Fibroblast of lung (primary cell): ENCODE measurements around the gene MBD6. TPM values are rescaled to one million over a fixed set of nuclear protein-coding genes. Genes with fewer than 3 reads are reported as not detected.
A peak's percentile ranks its signal among the peaks of the same experiment; 100 is the strongest.

Source experiments
- DNase-seq, 2 donors: peaks; one replicate each; pipeline versions ENCODE4 v3.0.0 to v3.0.0-alpha.2; 2010; ENCODE audit warnings: low read depth in 2 of 2
- H2AFZ ChIP-seq: 2 replicates; pipeline ENCODE4 v1.5.1; 2012; ENCODE audit warnings: low read length, control low read depth, inconsistent platforms
- H3K27ac ChIP-seq: 2 replicates; pipeline ENCODE4 v1.5.1; 2011; ENCODE audit warnings: low read length, control low read depth; ENCODE audit not compliant: insufficient read depth
- H3K27me3 ChIP-seq: 2 replicates; pipeline ENCODE4 v1.5.1; 2011; ENCODE audit warnings: mild to moderate bottlenecking, low read length; ENCODE audit not compliant: control insufficient read depth, insufficient read depth
- H3K36me3 ChIP-seq: 2 replicates; pipeline ENCODE4 v1.5.1; 2011; ENCODE audit warnings: low read length; ENCODE audit not compliant: control insufficient read depth, insufficient read depth
- H3K4me1 ChIP-seq: 2 replicates; pipeline ENCODE4 v1.5.1; 2011; ENCODE audit warnings: low read length; ENCODE audit not compliant: control insufficient read depth, insufficient read depth; ENCODE audit errors: extremely low read depth
- H3K4me2 ChIP-seq: 2 replicates; pipeline ENCODE4 v1.5.1; 2011; ENCODE audit warnings: low read length, control low read depth; ENCODE audit not compliant: insufficient read depth; ENCODE audit errors: extremely low read depth
- H3K4me3 ChIP-seq, 4 experiments: fragments of 200-600 bp in 1 of 4; sonication (generic) in 1 of 4; replicated peaks in 1 of 4; 2 replicates each; pipeline ENCODE4 v1.5.1; 2011 to 2016; ENCODE audit warnings: low read length in 4 of 4, low read depth in 3 of 4, mild to moderate bottlenecking in 3 of 4, control low read depth in 2 of 4, inconsistent platforms in 1 of 4, mixed read lengths in 1 of 4; ENCODE audit not compliant: insufficient read depth in 1 of 4; ENCODE audit errors: control extremely low read depth in 1 of 4
- H3K79me2 ChIP-seq: 2 replicates; pipeline ENCODE4 v1.5.1; 2012; ENCODE audit warnings: mild to moderate bottlenecking, low read length, inconsistent platforms; ENCODE audit not compliant: control insufficient read depth, insufficient read depth
- H3K9ac ChIP-seq: 2 replicates; pipeline ENCODE4 v1.5.1; 2011; ENCODE audit warnings: mild to moderate bottlenecking, low read length, control low read depth; ENCODE audit not compliant: insufficient read depth
- H3K9me3 ChIP-seq: 2 replicates; pipeline ENCODE4 v1.5.1; 2012; ENCODE audit warnings: low read depth, low read length; ENCODE audit not compliant: control insufficient read depth, insufficient read depth
- H4K20me1 ChIP-seq: 2 replicates; pipeline ENCODE4 v1.5.1; 2011; ENCODE audit warnings: low read length; ENCODE audit not compliant: control insufficient read depth, insufficient read depth; ENCODE audit errors: extremely low read depth
- EZH2 ChIP-seq: IDR thresholded peaks from 2 replicates; pipeline ENCODE4 v1.5.1; 2012; ENCODE audit warnings: low read length, control low read depth, mild to moderate bottlenecking; ENCODE audit errors: missing control alignments
- polyA plus RNA-seq, 2 donors: library from polyadenylated mRNA; depleted of rRNA in 1 of 2; stranded (reverse) in 1 of 2; unstranded in 1 of 2; fragments of >200 nt; gene quantifications; 2 replicates each; pipeline ENCODE4 v1.2.1, GENCODE V29; 2011 to 2012; ENCODE audit warnings: missing spikeins in 1 of 2
- total RNA-seq: library from RNA; depleted of rRNA; stranded (reverse); fragments of >200 nt; gene quantifications from 2 replicates; pipeline ENCODE4 v1.2.1, GENCODE V29; 2014
- TF ChIP-seq, protein P1 (sequence below), 2 donors: IDR thresholded peaks in 1 of 2; conservative IDR thresholded peaks in 1 of 2; 1 replicate in 1 of 2; 2 replicates in 1 of 2; pipeline ENCODE4 v1.5.1; 2011 to 2012; ENCODE audit warnings: low read length in 2 of 2, control low read depth in 1 of 2, inconsistent platforms in 1 of 2, low read depth in 1 of 2, mild to moderate bottlenecking in 1 of 2

The MBD6 gene
- total and polyA plus RNA-seq, 2 donors (not counting 1 experiment from before 2014, with no cell fraction given) = 3.0 to 7.1 TPM

DNA sequence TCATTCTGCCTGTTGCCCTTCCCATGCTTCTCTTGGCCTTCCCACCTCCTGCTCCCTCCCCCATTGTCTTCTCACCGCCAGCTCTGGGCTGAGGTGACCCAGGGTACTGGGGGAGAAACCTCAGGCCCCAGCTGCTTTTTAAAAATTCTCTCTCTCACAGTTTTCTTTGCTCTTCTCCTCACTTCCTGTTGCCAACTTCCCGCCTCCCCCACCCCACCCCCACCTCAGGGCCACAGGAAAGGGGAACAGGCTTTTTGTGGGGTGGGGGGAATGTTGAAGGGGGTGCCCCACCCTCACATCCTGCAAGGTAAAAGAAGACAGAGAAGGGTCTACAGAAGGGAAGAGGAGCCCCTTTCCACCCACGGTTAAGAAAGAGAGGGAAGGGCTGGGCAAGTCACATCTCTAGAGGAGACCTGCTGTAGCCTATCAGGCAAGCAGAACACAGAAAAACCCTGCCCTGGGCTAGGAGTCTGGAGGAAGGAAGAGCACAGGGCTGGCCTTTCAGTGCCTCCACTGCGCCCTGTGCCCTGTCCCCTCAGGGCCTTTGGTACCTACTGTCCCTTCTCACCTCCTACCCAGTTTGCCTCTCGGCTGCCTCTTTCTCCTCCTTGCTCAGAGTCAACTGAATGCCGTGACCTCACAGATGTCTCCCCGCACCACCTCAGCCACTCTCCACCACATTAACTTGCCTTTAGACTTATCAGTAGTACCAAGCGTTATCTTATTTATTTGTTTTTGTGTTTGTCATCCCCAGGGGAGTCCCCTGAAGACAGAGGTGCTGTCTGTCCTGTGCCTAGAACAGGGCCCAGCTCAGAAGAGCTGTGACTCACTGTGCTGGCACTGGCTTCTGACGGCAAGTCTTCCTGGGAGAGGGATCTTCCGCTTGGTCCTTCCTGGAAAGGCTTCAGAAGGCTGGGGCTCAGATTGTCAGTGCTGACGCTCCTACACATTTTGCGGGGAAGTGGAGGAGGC is 44.6 kb upstream of the MBD6 start:
- no peak overlapping the region for H2AFZ ChIP-seq
- peaks cover 55% of the 10 kb centered on the region for H3K27me3 ChIP-seq

DNA sequence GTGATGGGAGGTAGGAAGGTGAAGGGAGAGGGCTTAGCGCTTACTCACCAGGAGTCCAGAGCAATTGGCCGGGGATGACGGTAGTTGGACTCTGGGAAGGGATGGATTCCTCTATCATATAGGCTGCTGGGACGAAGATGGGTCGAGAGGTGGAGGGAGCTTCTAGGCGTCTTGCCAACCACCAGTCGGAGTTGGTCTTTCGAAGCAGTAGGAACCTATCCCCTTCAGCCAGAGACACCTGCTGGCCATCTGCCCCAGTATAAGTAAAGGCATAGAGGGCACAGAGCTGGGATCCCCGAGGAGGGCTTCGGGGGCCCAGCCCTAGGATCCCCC is 43.6 kb upstream of the MBD6 start:
- H3K27me3 ChIP-seq = peaks cover 47% of the 10 kb centered on the region
- TF ChIP-seq, protein P1, sequence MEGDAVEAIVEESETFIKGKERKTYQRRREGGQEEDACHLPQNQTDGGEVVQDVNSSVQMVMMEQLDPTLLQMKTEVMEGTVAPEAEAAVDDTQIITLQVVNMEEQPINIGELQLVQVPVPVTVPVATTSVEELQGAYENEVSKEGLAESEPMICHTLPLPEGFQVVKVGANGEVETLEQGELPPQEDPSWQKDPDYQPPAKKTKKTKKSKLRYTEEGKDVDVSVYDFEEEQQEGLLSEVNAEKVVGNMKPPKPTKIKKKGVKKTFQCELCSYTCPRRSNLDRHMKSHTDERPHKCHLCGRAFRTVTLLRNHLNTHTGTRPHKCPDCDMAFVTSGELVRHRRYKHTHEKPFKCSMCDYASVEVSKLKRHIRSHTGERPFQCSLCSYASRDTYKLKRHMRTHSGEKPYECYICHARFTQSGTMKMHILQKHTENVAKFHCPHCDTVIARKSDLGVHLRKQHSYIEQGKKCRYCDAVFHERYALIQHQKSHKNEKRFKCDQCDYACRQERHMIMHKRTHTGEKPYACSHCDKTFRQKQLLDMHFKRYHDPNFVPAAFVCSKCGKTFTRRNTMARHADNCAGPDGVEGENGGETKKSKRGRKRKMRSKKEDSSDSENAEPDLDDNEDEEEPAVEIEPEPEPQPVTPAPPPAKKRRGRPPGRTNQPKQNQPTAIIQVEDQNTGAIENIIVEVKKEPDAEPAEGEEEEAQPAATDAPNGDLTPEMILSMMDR (conservative IDR thresholded peaks at IDR 0.05 in 1 of 2, IDR thresholded peaks at IDR 0.05 in 1 of 2; ENCODE audit: low read depth in 1 of 2, low read length in 2 of 2) = no peak
- TF ChIP-seq EZH2 = no peak

More for the DNA sequence above, 44.6 kb upstream of the MBD6 start:
- peak in 1 of 2 donors; percentile 50 for DNase-seq
- H3K4me2 ChIP-seq = no peak overlapping the region
- peak; percentile 34 for TF ChIP-seq EZH2
- TF ChIP-seq, protein P1 (conservative IDR thresholded peaks at IDR 0.05 in 1 of 2, IDR thresholded peaks at IDR 0.05 in 1 of 2; ENCODE audit: low read depth in 1 of 2, low read length in 2 of 2) = no peak
- H3K36me3 ChIP-seq = no peaks in the 10 kb centered on the region
- no peaks in the 10 kb centered on the region for H3K9me3 ChIP-seq
- H3K79me2 ChIP-seq = no peaks in the 10 kb centered on the region
- no peaks in the 10 kb centered on the region for H4K20me1 ChIP-seq
- peaks cover under 1% of the 10 kb centered on the region for H3K4me1 ChIP-seq
- no peak overlapping the region for H3K9ac ChIP-seq
- no peak overlapping the region for H3K4me3 ChIP-seq
- H3K27ac ChIP-seq = no peak overlapping the region

DNA sequence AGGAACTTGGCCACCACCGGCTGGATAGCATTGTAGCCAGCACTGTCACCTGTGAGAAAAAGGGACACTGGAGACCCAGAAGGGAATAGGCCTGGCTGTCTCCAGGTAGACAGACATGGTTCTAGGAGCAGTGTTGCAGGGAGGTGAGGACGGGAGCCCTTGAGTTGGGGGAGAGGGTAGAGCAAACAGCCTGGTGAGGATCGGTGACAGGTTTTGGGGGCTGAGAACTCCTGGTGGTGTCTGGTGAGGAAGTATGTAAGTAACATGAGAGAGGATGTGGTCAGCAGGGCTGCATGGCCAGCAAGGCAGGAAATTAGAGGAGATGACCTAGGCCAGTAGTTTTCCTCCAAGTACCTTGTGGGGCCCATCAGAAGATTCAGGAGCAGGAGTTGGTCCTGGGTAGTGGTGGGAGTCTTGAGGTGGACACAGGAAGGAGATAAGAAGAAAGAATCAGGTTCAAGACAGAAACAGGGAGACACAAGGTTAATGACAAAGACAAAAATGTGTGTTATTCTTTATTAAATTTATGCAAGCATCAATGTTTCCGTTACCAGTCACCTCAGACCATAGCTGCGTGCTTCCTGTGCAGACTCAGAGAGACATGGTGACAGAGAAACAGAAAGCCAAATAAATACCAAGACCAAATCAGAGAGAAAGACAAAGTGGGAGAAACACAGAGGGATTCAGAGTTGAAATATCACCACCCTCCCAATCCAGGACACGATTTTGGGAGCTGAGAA is 43.1 kb upstream of the MBD6 start, which contains the start of gene ARHGAP9:
TSS of gene ARHGAP9 (minus strand) at position 491 of the 740 bp plus-strand sequence. CDS start at position 31, 460 bp downstream.
- TF ChIP-seq, protein P1 (conservative IDR thresholded peaks at IDR 0.05 in 1 of 2, IDR thresholded peaks at IDR 0.05 in 1 of 2; ENCODE audit: low read depth in 1 of 2, low read length in 2 of 2) = no peak
- no peak for TF ChIP-seq EZH2
- H3K9ac ChIP-seq = no peak within 1 kb of the TSS
- H3K9me3 ChIP-seq = no peaks in the 10 kb centered on the region
- H2AFZ ChIP-seq = no peak within 1 kb of the TSS
- no peaks in the 10 kb centered on the region for H3K36me3 ChIP-seq
- H3K27me3 ChIP-seq = peaks cover 42% of the 10 kb centered on the region
- H3K4me2 ChIP-seq = no peak within 1 kb of the TSS
- H3K4me1 ChIP-seq = peaks cover 5% of the 10 kb centered on the region
- H3K27ac ChIP-seq = no peak within 1 kb of the TSS
- DNase-seq = no peak
- no peaks in the 10 kb centered on the region for H4K20me1 ChIP-seq
- no peaks in the 10 kb centered on the region for H3K79me2 ChIP-seq
- H3K4me3 ChIP-seq = no peak within 1 kb of the TSS

More for the DNA sequence above, 43.6 kb upstream of the MBD6 start:
- no peaks in the 10 kb centered on the region for H3K79me2 ChIP-seq
- no peak overlapping the region for H3K27ac ChIP-seq
- H3K36me3 ChIP-seq = no peaks in the 10 kb centered on the region
- H3K4me1 ChIP-seq = peaks cover 5% of the 10 kb centered on the region
- DNase-seq = no peak
- H3K9me3 ChIP-seq = no peaks in the 10 kb centered on the region
- no peak overlapping the region for H2AFZ ChIP-seq
- H3K4me3 ChIP-seq = no peak overlapping the region
- H3K9ac ChIP-seq = no peak overlapping the region
- H4K20me1 ChIP-seq = no peaks in the 10 kb centered on the region
- no peak overlapping the region for H3K4me2 ChIP-seq
